GM12873 (cell line): ENCODE results near the gene SLC66A1.

Experiments
- CTCF ChIP-seq: IDR thresholded peaks from 2 replicates; pipeline ENCODE4 v1.5.1; 2012; ENCODE audit warnings: low read depth, mild to moderate bottlenecking, moderate library complexity, low read length, control low read depth; ENCODE audit not compliant: insufficient read depth; ENCODE audit errors: missing control alignments

Gene SLC66A1

GRCh38 chr1:19310720-19311502, 1.2 kb upstream of the SLC66A1 start:
- no peak for TF ChIP-seq CTCF

GRCh38 chr1:19311503-19311930, 609 bp upstream of the SLC66A1 start:
- TF ChIP-seq CTCF, result no peak

GRCh38 chr1:19312782-19313635, 883 bp downstream of the SLC66A1 start:
- no peak for TF ChIP-seq CTCF

- TF ChIP-seq CTCF, result no peak
Measured at GRCh38 chr1:19313636-19313959, 1.5 kb downstream of the SLC66A1 start.

GRCh38 chr1:19313961-19314882, 2.1 kb downstream of the SLC66A1 start:
- TF ChIP-seq CTCF, result no peak

- TF ChIP-seq CTCF, result no peak
Measured at GRCh38 chr1:19315378-19316198, 3.5 kb downstream of the SLC66A1 start.
